Peyer's patch (tissue), 4 donors: Measurements from ENCODE around the gene TLK2.
"Not testable (repeated sequence)": the region's sequence is repeated elsewhere in the genome, so short reads cannot be mapped to it uniquely, and the experiment has no call there.

Source experiments
- POLR2A ChIP-seq, 2 donors: fragments of 450-650 bp; IDR thresholded peaks; one replicate each; pipeline ENCODE4 v1.5.1; 2017; ENCODE audit warnings: antibody characterized with exemption in 2 of 2, mild to moderate bottlenecking in 2 of 2, moderate library complexity in 2 of 2
- TF ChIP-seq, protein P1 (sequence below), 6 experiments: fragments of 450-650 bp in 4 of 6; fragments of 200-600 bp in 2 of 6; sonication (generic) in 1 of 6; IDR thresholded peaks; one replicate each; pipeline ENCODE4 v1.5.1; 2017 to 2019; ENCODE audit warnings: antibody characterized with exemption in 6 of 6, mild to moderate bottlenecking in 3 of 6, moderate library complexity in 1 of 6

- TF ChIP-seq POLR2A (IDR thresholded peaks at IDR 0.05), result not testable (repeated sequence)
- TF ChIP-seq, protein P1, sequence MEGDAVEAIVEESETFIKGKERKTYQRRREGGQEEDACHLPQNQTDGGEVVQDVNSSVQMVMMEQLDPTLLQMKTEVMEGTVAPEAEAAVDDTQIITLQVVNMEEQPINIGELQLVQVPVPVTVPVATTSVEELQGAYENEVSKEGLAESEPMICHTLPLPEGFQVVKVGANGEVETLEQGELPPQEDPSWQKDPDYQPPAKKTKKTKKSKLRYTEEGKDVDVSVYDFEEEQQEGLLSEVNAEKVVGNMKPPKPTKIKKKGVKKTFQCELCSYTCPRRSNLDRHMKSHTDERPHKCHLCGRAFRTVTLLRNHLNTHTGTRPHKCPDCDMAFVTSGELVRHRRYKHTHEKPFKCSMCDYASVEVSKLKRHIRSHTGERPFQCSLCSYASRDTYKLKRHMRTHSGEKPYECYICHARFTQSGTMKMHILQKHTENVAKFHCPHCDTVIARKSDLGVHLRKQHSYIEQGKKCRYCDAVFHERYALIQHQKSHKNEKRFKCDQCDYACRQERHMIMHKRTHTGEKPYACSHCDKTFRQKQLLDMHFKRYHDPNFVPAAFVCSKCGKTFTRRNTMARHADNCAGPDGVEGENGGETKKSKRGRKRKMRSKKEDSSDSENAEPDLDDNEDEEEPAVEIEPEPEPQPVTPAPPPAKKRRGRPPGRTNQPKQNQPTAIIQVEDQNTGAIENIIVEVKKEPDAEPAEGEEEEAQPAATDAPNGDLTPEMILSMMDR (IDR thresholded peaks at IDR 0.05), result not testable (repeated sequence)
These were observed 20.2 kb downstream of the TLK2 start for GRCh38 chr17:62498796-62499195.
